Esophagus squamous epithelium (tissue), 5 donors: ENCODE data around the gene FRMD6. TPM values are rescaled to one million over a fixed set of nuclear protein-coding genes. Genes with fewer than 3 reads are reported as not detected.

ENCODE experiments used
- DNase-seq: peaks from one replicate; lab custom pipeline; 2025; lab: John Stamatoyannopoulos, UW
- H3K27ac ChIP-seq, 4 donors: fragments of 200-600 bp; sonication (generic); one replicate each; pipeline ENCODE4 v1.5.1; 2016 to 2019; ENCODE audit warnings: mild to moderate bottlenecking in 1 of 4
- H3K27me3 ChIP-seq, 4 donors: fragments of 200-600 bp; sonication (generic); 1 replicate in 3 of 4; 2 replicates in 1 of 4; pipeline versions ENCODE4 v1.5.1 to v1.6.0; 2017 to 2021; ENCODE audit warnings: antibody characterized with exemption in 1 of 4
- H3K36me3 ChIP-seq, 3 donors: fragments of 200-600 bp; sonication (generic); one replicate each; pipeline ENCODE4 v1.5.1; 2016 to 2019
- H3K4me1 ChIP-seq, 3 donors: fragments of 200-600 bp; sonication (generic); one replicate each; pipeline ENCODE4 v1.5.1; 2017 to 2019
- H3K4me3 ChIP-seq, 4 donors: fragments of 200-600 bp; sonication (generic); 1 replicate in 3 of 4; 2 replicates in 1 of 4; pipeline ENCODE4 v1.5.1; 2016 to 2019; ENCODE audit warnings: mild to moderate bottlenecking in 2 of 4, moderate library complexity in 1 of 4
- H3K9me3 ChIP-seq, 3 donors: fragments of 200-600 bp; sonication (generic); one replicate each; pipeline ENCODE4 v1.5.1; 2016 to 2019
- POLR2A ChIP-seq, 4 donors: fragments of 450-650 bp; IDR thresholded peaks; one replicate each; pipeline ENCODE4 v1.6.1; 2017; ENCODE audit warnings: antibody characterized with exemption in 4 of 4, mild to moderate bottlenecking in 4 of 4, moderate library complexity in 3 of 4
- WGBS, 2 donors: methylation state at CpG; one replicate each; pipeline ENCODE4 v1.1.5; 2018; 5-methylcytosine and 5-hydroxymethylcytosine counted together
- intact Hi-C: fragments of 100-400 bp; cut with DNase I; formaldehyde crosslinking; loops from one replicate; pipeline ENCODE4 v1.15.0; 2022
- total RNA-seq, 4 donors: library from RNA; depleted of rRNA; stranded (reverse); fragments of >200 nt; gene quantifications; one replicate each; pipeline ENCODE4 v1.1.0, GENCODE V29; 2016
- TF ChIP-seq, protein P1 (sequence below), 6 experiments: fragments of 450-650 bp in 4 of 6; fragments of 200-600 bp in 2 of 6; sonication (generic) in 2 of 6; IDR thresholded peaks; one replicate each; pipeline ENCODE4 v1.5.1; 2016 to 2019; ENCODE audit warnings: antibody characterized with exemption in 6 of 6, mild to moderate bottlenecking in 4 of 6, moderate library complexity in 4 of 6
- donor health status: DM: yes; HTN: yes; CAD: no.

FRMD6 gene
- total RNA-seq, 4 donors from 2014 or later = 98.1 to 191 (median 110) TPM

DNA sequence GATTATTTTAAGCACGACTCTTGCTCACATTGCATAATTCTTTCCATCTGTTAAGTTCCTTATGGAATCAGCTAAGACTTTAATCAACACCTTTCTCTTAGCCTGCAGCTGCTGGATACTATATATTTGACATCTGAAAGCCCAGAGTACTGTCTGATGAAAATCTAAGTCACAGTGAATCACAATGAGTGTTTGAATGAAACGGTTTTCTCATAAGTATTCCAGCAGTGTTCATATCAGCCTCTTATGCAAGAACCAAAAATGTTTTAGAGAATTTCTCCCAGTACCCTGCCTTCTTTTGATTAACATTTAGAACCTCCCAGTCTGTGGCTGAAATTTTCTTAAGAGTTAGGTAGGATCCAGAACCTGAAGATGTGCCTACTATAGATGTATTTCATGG lies 55.6 kb downstream of the FRMD6 start:
- H3K9me3 ChIP-seq = no peaks in the 10 kb centered on the region
- H3K27me3 ChIP-seq = no peaks in the 10 kb centered on the region
- intact Hi-C loops = no loop called here
- no peak overlapping the region for H3K4me3 ChIP-seq
- no peak for TF ChIP-seq POLR2A (IDR thresholded peaks at IDR 0.05)
- TF ChIP-seq, protein P1, sequence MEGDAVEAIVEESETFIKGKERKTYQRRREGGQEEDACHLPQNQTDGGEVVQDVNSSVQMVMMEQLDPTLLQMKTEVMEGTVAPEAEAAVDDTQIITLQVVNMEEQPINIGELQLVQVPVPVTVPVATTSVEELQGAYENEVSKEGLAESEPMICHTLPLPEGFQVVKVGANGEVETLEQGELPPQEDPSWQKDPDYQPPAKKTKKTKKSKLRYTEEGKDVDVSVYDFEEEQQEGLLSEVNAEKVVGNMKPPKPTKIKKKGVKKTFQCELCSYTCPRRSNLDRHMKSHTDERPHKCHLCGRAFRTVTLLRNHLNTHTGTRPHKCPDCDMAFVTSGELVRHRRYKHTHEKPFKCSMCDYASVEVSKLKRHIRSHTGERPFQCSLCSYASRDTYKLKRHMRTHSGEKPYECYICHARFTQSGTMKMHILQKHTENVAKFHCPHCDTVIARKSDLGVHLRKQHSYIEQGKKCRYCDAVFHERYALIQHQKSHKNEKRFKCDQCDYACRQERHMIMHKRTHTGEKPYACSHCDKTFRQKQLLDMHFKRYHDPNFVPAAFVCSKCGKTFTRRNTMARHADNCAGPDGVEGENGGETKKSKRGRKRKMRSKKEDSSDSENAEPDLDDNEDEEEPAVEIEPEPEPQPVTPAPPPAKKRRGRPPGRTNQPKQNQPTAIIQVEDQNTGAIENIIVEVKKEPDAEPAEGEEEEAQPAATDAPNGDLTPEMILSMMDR (IDR thresholded peaks at IDR 0.05) = no peak
- peaks cover 14 to 97% (median 18%) of the 10 kb centered on the region in 3 donors for H3K36me3 ChIP-seq
- no peaks in the 10 kb centered on the region for H3K4me1 ChIP-seq
- 58 to 68% methylated on average over 2 of the region's 2 CpGs for WGBS, 2 donors
- no peak for DNase-seq
- no peak overlapping the region for H3K27ac ChIP-seq

DNA sequence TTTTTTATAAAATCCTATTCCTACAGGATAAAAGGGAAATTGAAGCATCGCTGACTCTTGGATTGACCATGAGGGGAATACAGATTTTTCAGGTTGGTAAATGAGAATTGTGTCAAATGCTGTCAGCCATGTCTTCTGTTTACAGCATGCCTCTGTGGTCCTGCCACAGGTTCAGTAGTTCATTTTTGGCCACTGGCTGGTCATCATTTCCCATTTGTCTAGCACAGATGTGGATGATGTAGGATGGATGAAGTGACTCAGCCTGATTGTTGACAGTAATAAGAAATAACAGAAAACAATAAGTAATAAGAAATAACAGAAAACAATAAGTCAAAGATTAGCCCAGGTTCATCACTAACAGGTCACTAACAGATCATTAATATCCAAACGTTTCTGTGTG lies 59.8 kb downstream of the FRMD6 start:
- Histone ChIP-seq H3K27ac (no peak overlapping the region), H3K27me3 (no peaks in the 10 kb centered on the region), H3K4me3 (no peak overlapping the region), H3K4me1 (no peaks in the 10 kb centered on the region), H3K36me3 (peaks cover 0 to 97% (median 4%) of the 10 kb centered on the region in 3 donors), H3K9me3 (no peaks in the 10 kb centered on the region)
- WGBS, 2 donors = 71% methylated on average over 2 of the region's 2 CpGs
- intact Hi-C loops = no loop called here
- no peak for TF ChIP-seq POLR2A (IDR thresholded peaks at IDR 0.05)
- TF ChIP-seq, protein P1 (IDR thresholded peaks at IDR 0.05) = no peak
- no peak for DNase-seq

DNA sequence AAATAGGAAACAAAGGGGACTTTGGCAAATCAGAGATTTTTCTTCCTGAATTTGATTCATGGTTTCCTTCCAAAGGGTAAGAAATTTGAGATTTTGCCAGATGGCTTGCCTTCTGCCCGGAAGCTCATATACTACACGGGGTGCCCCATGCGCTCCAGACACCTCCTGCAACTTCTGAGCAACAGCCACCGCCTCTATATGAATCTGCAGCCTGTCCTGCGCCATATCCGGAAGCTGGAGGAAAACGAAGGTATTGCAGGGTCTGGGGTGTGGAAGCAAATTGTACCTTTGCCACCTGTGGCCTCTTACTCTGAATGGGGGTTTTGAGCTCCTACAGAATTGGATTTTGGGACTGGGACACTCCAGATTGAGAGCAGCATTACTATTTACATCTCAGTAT lies 63.5 kb downstream of the FRMD6 start:
- Histone ChIP-seq H3K36me3 (peaks cover 2 to 97% (median 9%) of the 10 kb centered on the region in 3 donors), H3K4me3 (no peak overlapping the region), H3K4me1 (no peaks in the 10 kb centered on the region), H3K27me3 (no peaks in the 10 kb centered on the region), H3K27ac (no peak overlapping the region), H3K9me3 (no peaks in the 10 kb centered on the region)
- DNase-seq = no peak
- intact Hi-C loops = no loop called here
- TF ChIP-seq, protein P1 (IDR thresholded peaks at IDR 0.05) = no peak
- WGBS, 2 donors = 78 to 84% methylated on average over 7 of the region's 7 CpGs

GRCh38 chr14:51715742-51716141 lies 64.0 kb downstream of the FRMD6 start:
- Histone ChIP-seq H3K36me3 (peaks cover 7 to 97% (median 14%) of the 10 kb centered on the region in 3 donors), H3K4me1 (no peaks in the 10 kb centered on the region), H3K27me3 (no peaks in the 10 kb centered on the region), H3K27ac (no peak overlapping the region), H3K4me3 (no peak overlapping the region), H3K9me3 (no peaks in the 10 kb centered on the region)
- no peak for TF ChIP-seq POLR2A (IDR thresholded peaks at IDR 0.05)
- TF ChIP-seq, protein P1 (IDR thresholded peaks at IDR 0.05) = no peak
- intact Hi-C loops = no loop called here
- 71 to 76% methylated on average over 1 to 2 of the region's 2 CpGs for WGBS, 2 donors
- no peak for DNase-seq

GRCh38 chr14:51716610-51717009 lies 64.9 kb downstream of the FRMD6 start:
- no peak for DNase-seq
- WGBS, 2 donors = 26 to 30% methylated on average over 6 of the region's 6 CpGs

More at GRCh38 chr14:51716610-51717009, 64.9 kb downstream of the FRMD6 start:
- no peaks in the 10 kb centered on the region for H3K4me1 ChIP-seq
- peaks cover 9 to 100% (median 14%) of the 10 kb centered on the region in 3 donors for H3K36me3 ChIP-seq
- no peak overlapping the region for H3K27ac ChIP-seq
- H3K27me3 ChIP-seq = no peaks in the 10 kb centered on the region
- H3K4me3 ChIP-seq = no peak overlapping the region
- TF ChIP-seq POLR2A (IDR thresholded peaks at IDR 0.05) = no peak
- TF ChIP-seq, protein P1 (IDR thresholded peaks at IDR 0.05) = no peak
- no peaks in the 10 kb centered on the region for H3K9me3 ChIP-seq
- intact Hi-C loops = no loop called here
